B cell (primary cell): ENCODE measurements around the gene C2orf78. TPM values are rescaled to one million over a fixed set of nuclear protein-coding genes. Genes with fewer than 3 reads are reported as not detected.

Source experiments
- ATAC-seq: fragments of 200-7000 bp; cut with Tn5 transposase; one replicate; pipeline ENCODE4 v1.10.0; 2021; ENCODE audit warnings: low read depth, mild to moderate bottlenecking, moderate number of reproducible peaks, moderate library complexity
- CTCF ChIA-PET: fragments of 350-600 bp; sonication (Branson Sonifier 250); formaldehyde crosslinking; loops from one replicate; lab custom pipeline; 2021; ENCODE audit warnings: antibody characterized with exemption, inconsistent platforms; lab: Charles Lee
- POLR2A ChIA-PET: fragments of 350-600 bp; sonication (Branson Sonifier 250); formaldehyde crosslinking; loops from one replicate; lab custom pipeline; 2021; ENCODE audit warnings: antibody characterized with exemption; lab: Charles Lee
- DNase-seq: peaks from one replicate; pipeline ENCODE4 v3.0.0; 2013
- H2AFZ ChIP-seq: 2 replicates; pipeline ENCODE4 v1.6.1; 2012; ENCODE audit warnings: mild to moderate bottlenecking, low read depth, low read length; ENCODE audit not compliant: insufficient read depth, poor library complexity, severe bottlenecking
- H3K27ac ChIP-seq, 2 donors: 1 replicate in 1 of 2; 2 replicates in 1 of 2; pipeline ENCODE4 v1.5.1; 2012 to 2013; ENCODE audit warnings: low read length in 2 of 2, mild to moderate bottlenecking in 2 of 2, moderate library complexity in 1 of 2
- H3K27me3 ChIP-seq, 4 experiments: fragments of 200-600 bp in 1 of 4; sonication (generic) in 1 of 4; replicated peaks in 1 of 4; 1 replicate in 2 of 4; 2 replicates in 2 of 4; pipeline versions ENCODE4 v1.6.1 to v1.7.0; 2013 to 2016; ENCODE audit warnings: low read length in 3 of 4, mild to moderate bottlenecking in 2 of 4, mixed read lengths in 1 of 4, moderate library complexity in 1 of 4; ENCODE audit not compliant: insufficient read depth in 4 of 4, control insufficient read depth in 3 of 4; ENCODE audit errors: control extremely low read depth in 1 of 4
- H3K36me3 ChIP-seq, 2 experiments: replicated peaks in 1 of 2; 1 replicate in 1 of 2; 2 replicates in 1 of 2; pipeline versions ENCODE4 v1.6.1 to v1.7.1; 2013; ENCODE audit warnings: low read length in 1 of 2; ENCODE audit not compliant: insufficient read depth in 2 of 2, control insufficient read depth in 1 of 2; ENCODE audit errors: control extremely low read depth in 1 of 2, extremely low read depth in 1 of 2
- H3K4me1 ChIP-seq, 2 donors: fragments of 200-600 bp in 1 of 2; sonication (generic) in 1 of 2; 1 replicate in 1 of 2; 2 replicates in 1 of 2; pipeline versions ENCODE4 v1.5.1 to v1.6.1; 2013 to 2017; ENCODE audit warnings: low read length in 2 of 2; ENCODE audit not compliant: control insufficient read depth in 2 of 2, insufficient read depth in 2 of 2
- H3K4me2 ChIP-seq: replicated peaks from 2 replicates; pipeline ENCODE3; 2012; ENCODE audit warnings: mild to moderate bottlenecking, low read depth, low read length; ENCODE audit not compliant: poor library complexity, severe bottlenecking
- H3K4me3 ChIP-seq, 5 experiments: fragments of 200-600 bp in 1 of 5; sonication (generic) in 1 of 5; 1 replicate in 3 of 5; 2 replicates in 2 of 5; pipeline versions ENCODE4 v1.5.1 to v1.7.0; 2011 to 2016; ENCODE audit warnings: low read length in 4 of 5, mild to moderate bottlenecking in 4 of 5, low read depth in 2 of 5, control low read depth in 1 of 5, moderate library complexity in 1 of 5; ENCODE audit not compliant: insufficient read depth in 1 of 5; ENCODE audit errors: control extremely low read depth in 1 of 5, extremely low read depth in 1 of 5
- H3K79me2 ChIP-seq: fragments of 200-600 bp; sonication (generic); one replicate; pipeline ENCODE4 v1.6.0; 2016; ENCODE audit warnings: low read length; ENCODE audit not compliant: control insufficient read depth, insufficient read depth
- H3K9ac ChIP-seq: fragments of 200-600 bp; sonication (generic); 2 replicates; pipeline ENCODE4 v1.6.1; 2017; ENCODE audit warnings: mild to moderate bottlenecking, low read length, moderate library complexity
- H3K9me3 ChIP-seq, 3 donors: one replicate each; pipeline versions ENCODE4 v1.6.1 to v1.7.1; 2013; ENCODE audit warnings: low read length in 2 of 3; ENCODE audit not compliant: control insufficient read depth in 2 of 3, insufficient read depth in 1 of 3; ENCODE audit errors: control extremely low read depth in 1 of 3
- H4K20me1 ChIP-seq: 2 replicates; pipeline ENCODE4 v1.6.0; 2012; ENCODE audit warnings: mild to moderate bottlenecking, low read length; ENCODE audit not compliant: insufficient read depth, control insufficient read depth, poor library complexity, severe bottlenecking
- H3K27ac Mint-ChIP-seq: one replicate; pipeline ENCODE4 v1.8.0; 2021; ENCODE audit warnings: mixed read lengths
- H3K27me3 Mint-ChIP-seq: one replicate; pipeline ENCODE4 v1.8.0; 2021; ENCODE audit warnings: mixed read lengths
- H3K4me1 Mint-ChIP-seq: one replicate; pipeline ENCODE4 v1.8.0; 2021; ENCODE audit warnings: mixed read lengths
- H3K4me3 Mint-ChIP-seq: one replicate; pipeline ENCODE4 v1.8.0; 2021; ENCODE audit warnings: mixed read lengths
- H3K9me3 Mint-ChIP-seq: one replicate; pipeline ENCODE4 v1.8.0; 2022; ENCODE audit warnings: mixed read lengths; ENCODE audit not compliant: insufficient read depth
- EZH2 ChIP-seq: IDR thresholded peaks from 2 replicates; pipeline ENCODE4 v1.6.1; 2012; ENCODE audit warnings: borderline replicate concordance, low read depth, mild to moderate bottlenecking, moderate library complexity, low read length; ENCODE audit not compliant: insufficient read depth, poor library complexity, severe bottlenecking
- intact Hi-C: fragments of 100-400 bp; cut with micrococcal nuclease; formaldehyde crosslinking; loops from one replicate; pipeline ENCODE4 v1.10.0; 2022
- polyA plus RNA-seq: library from polyadenylated mRNA; depleted of rRNA; stranded (reverse); fragments of >200 nt; gene quantifications from 2 replicates; pipeline ENCODE4 v1.2.3, GENCODE V29; 2012
- total RNA-seq, 2 donors: library from RNA; stranded (reverse); fragments of 120-200 nt in 1 of 2; gene quantifications; 1 replicate in 1 of 2; 2 replicates in 1 of 2; pipeline versions ENCODE4 v1.2.3 to v1.2.4, GENCODE V29; 2013 to 2022
- TF ChIP-seq, protein P1 (sequence below): fragments of 200-600 bp; IDR thresholded peaks from one replicate; pipeline ENCODE4 v1.8.0; 2022; ENCODE audit warnings: antibody characterized with exemption, mild to moderate bottlenecking

The C2orf78 gene
- total and polyA plus RNA-seq, 2 donors (not counting 1 experiment from before 2014, with no cell fraction given) = not detected

DNA sequence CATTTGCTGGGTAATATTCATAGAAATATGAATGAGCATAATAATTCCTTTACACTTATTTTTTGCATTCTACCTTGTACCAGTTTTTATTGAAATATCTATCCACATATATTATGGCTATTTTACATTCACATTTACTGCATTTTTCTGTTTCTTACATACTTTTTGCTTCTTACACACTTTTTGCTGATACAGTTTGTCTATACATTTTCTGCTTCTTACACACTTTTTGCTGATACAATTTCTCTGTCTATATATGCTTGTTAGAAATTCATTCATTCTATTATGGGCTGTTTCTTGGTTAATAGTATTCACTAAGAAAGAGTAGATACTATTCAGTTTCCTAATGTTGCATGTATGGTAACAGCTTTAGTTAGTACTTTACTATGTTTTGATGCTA lies 27.9 kb downstream of the C2orf78 start:
- H3K79me2 ChIP-seq = no peaks in the 10 kb centered on the region
- no peaks in the 10 kb centered on the region for H3K9me3 Mint-ChIP-seq
- H3K4me1 ChIP-seq = no peaks in the 10 kb centered on the region
- H3K4me2 ChIP-seq = no peak overlapping the region
- ATAC-seq (no peak), DNase-seq (no peak)
- no peak overlapping the region for H3K4me3 Mint-ChIP-seq
- no peak overlapping the region for H2AFZ ChIP-seq
- H3K36me3 ChIP-seq = no peaks in the 10 kb centered on the region
- intact Hi-C loops = no loop called here
- peaks cover 13% of the 10 kb centered on the region for H3K27me3 Mint-ChIP-seq
- no peak for TF ChIP-seq EZH2
- TF ChIP-seq, protein P1, sequence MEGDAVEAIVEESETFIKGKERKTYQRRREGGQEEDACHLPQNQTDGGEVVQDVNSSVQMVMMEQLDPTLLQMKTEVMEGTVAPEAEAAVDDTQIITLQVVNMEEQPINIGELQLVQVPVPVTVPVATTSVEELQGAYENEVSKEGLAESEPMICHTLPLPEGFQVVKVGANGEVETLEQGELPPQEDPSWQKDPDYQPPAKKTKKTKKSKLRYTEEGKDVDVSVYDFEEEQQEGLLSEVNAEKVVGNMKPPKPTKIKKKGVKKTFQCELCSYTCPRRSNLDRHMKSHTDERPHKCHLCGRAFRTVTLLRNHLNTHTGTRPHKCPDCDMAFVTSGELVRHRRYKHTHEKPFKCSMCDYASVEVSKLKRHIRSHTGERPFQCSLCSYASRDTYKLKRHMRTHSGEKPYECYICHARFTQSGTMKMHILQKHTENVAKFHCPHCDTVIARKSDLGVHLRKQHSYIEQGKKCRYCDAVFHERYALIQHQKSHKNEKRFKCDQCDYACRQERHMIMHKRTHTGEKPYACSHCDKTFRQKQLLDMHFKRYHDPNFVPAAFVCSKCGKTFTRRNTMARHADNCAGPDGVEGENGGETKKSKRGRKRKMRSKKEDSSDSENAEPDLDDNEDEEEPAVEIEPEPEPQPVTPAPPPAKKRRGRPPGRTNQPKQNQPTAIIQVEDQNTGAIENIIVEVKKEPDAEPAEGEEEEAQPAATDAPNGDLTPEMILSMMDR = no peak
- H3K27me3 ChIP-seq = peaks cover 0 to 7% (median 0%) of the 10 kb centered on the region in 4 experiments
- ChIA-PET CTCF (interaction anchor here (0.6 to 2.3 kb wide), 4 partner anchors 12 to 523 kb away, joined by 3 to 10 read pairs (median 4); no protein-coding TSS in a partner anchor), POLR2A (no interaction called here)
- no peaks in the 10 kb centered on the region for H3K4me1 Mint-ChIP-seq
- no peak overlapping the region for H3K27ac ChIP-seq
- no peak overlapping the region for H3K27ac Mint-ChIP-seq
- no peaks in the 10 kb centered on the region for H3K9me3 ChIP-seq
- no peak overlapping the region for H3K9ac ChIP-seq
- no peaks in the 10 kb centered on the region for H4K20me1 ChIP-seq
- no peak overlapping the region for H3K4me3 ChIP-seq

DNA sequence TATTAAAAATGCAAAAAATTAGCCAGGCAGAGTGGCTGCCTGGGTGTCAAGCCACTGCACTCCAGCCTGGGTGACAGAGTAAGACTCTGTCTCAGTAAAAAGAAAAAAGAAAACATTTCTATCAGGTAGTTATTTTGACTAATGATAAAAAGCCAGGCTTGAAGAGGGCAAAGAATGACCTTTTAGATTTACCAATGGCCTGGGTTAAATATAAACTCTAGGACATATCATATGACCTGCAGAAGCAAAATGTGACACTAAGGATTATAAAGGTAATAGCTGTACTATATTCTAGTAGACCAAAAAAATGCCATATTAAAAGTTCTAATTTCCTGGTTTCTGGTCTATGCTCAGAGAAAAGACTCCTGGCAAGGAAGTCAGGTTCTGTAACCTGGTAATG lies 28.7 kb downstream of the C2orf78 start:
- intact Hi-C loops = no loop called here
- no peaks in the 10 kb centered on the region for H3K9me3 Mint-ChIP-seq
- H3K27me3 ChIP-seq = peaks cover 0 to 7% (median 0%) of the 10 kb centered on the region in 4 experiments
- no peak overlapping the region for H3K4me3 ChIP-seq
- no peak overlapping the region for H3K27ac Mint-ChIP-seq
- no peak for TF ChIP-seq EZH2
- TF ChIP-seq, protein P1 = no peak
- no peak overlapping the region for H3K4me2 ChIP-seq
- H3K9ac ChIP-seq = no peak overlapping the region
- ATAC-seq (no peak), DNase-seq (no peak)
- no peak overlapping the region for H3K4me3 Mint-ChIP-seq
- no peaks in the 10 kb centered on the region for H3K9me3 ChIP-seq
- no peaks in the 10 kb centered on the region for H4K20me1 ChIP-seq
- no peak overlapping the region for H2AFZ ChIP-seq
- CTCF ChIA-PET = interaction anchor here (2.3 kb wide), 1 partner anchor 12 kb away, joined by 10 read pairs; no protein-coding TSS in a partner anchor
- H3K4me1 Mint-ChIP-seq = no peaks in the 10 kb centered on the region
- POLR2A ChIA-PET = no interaction called here
- no peaks in the 10 kb centered on the region for H3K4me1 ChIP-seq
- no peaks in the 10 kb centered on the region for H3K79me2 ChIP-seq
- no peak overlapping the region for H3K27ac ChIP-seq
- H3K27me3 Mint-ChIP-seq = peaks cover 13% of the 10 kb centered on the region
- no peaks in the 10 kb centered on the region for H3K36me3 ChIP-seq
